Activated CD8-positive, alpha-beta memory T cell treated with anti-CD3 and anti-CD28 coated beads, Interleukin-2, amount 50 U/mL, for 48 hours (primary cell): ENCODE results near the gene BBS12.
"Not testable (repeated sequence)": the region's sequence is repeated elsewhere in the genome, so short reads cannot be mapped to it uniquely, and the experiment has no call there.

Experiments
- DNase-seq: peaks from one replicate; pipeline ENCODE4 v3.0.0-alpha.2; 2020

The BBS12 gene

DNA sequence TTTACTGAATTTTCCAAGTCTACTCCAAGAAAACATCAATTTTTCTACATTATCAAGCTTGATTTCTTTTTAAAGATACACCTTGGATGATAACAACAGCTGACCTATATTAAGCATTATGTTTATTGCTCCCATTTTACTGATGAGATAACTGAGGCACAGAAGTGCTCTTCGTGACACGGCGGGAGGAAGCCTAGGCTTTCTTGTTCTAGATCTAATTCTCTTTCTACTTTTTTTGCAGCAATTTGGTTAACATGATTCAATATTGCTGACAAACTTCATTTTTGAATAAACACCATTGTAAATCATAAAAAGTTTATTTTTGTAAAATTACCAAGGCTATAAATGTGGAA lies 33.8 kb downstream of the BBS12 start:
- no peak for DNase-seq

DNA sequence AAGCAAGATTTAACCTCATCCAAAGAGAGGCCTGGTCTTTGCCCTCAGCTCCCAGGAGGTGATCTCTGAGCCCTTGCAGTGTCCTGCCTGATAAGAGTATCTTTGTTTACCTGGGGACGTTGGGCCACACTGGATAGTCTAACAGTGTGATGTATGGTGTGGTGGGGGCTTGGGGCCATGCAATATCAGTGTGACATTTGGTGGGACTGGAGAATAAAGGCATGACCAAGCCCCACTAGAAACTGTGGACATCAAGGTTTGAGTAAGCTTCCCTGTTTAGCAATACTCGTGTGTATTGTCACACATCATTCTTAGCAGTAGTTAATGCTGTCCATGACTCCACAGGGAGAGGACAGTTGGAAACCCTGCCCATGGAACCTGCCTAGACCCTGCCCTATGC lies 34.4 kb downstream of the BBS12 start:
- no peak for DNase-seq

DNA sequence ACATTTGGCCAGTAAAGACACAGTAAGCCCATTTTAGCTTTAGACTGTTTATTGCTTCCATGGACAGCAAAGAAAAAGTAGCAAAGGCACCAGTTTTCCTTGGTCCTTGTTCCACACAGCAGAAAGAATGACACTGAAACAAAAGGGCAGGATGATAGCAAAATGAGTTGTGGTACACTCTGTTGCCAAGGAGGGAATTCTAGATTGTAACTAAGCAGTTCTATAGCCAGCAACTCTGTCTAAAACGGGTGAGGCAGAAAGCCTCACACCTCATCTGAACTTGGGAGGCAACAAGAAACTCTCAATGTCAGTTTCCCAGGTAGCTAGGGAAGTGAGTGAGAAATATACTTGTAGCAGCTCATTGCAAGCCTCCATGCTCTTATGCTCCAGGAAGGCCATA lies 39.2 kb downstream of the BBS12 start:
- no peak for DNase-seq

- no peak for DNase-seq
These were observed 39.8 kb downstream of the BBS12 start for GRCh38 chr4:122772311-122772710.

GRCh38 chr4:122772986-122773385 lies 40.5 kb downstream of the BBS12 start:
- DNase-seq = no peak

DNA sequence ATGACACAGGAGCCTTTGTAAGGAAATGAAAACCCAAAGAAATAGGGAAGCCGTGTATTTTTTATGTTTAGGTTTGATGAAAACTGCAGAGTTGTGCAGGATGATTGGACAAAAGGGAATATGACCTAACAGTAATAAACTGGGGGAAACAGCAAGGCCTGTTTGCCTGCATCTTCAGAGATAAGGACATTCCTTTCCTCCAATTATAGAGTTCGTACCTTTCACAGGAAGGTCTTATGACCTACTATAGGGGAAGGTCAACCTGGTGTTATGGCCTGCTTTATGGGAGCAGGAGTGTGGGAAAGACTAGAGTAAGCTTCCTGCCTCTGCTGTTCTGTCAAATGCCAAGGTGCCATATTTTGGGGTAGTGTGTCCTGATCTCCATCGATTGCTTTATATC lies 42.5 kb downstream of the BBS12 start:
- DNase-seq = no peak

- DNase-seq = no peak
These were observed 43.7 kb downstream of the BBS12 start for GRCh38 chr4:122775987-122776836.

DNA sequence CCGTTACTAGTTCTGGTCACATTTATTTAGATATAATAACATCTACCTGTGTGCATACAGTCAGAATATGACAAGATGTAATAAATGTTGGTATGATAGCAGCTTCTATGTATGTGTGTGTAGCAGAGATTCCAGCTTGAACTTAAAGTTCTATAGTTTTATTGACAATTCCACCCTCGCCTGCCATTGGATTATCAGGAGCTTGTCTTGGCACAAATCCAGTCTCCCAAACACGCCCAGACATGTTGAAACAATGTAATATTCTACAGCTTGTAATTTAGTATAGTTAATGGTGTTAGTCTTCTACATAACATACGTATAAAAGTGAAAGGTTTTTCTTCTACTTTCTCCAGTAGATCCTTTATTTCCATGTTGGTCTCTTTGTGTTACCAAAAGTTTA lies 44.4 kb downstream of the BBS12 start:
- no peak for DNase-seq

DNA sequence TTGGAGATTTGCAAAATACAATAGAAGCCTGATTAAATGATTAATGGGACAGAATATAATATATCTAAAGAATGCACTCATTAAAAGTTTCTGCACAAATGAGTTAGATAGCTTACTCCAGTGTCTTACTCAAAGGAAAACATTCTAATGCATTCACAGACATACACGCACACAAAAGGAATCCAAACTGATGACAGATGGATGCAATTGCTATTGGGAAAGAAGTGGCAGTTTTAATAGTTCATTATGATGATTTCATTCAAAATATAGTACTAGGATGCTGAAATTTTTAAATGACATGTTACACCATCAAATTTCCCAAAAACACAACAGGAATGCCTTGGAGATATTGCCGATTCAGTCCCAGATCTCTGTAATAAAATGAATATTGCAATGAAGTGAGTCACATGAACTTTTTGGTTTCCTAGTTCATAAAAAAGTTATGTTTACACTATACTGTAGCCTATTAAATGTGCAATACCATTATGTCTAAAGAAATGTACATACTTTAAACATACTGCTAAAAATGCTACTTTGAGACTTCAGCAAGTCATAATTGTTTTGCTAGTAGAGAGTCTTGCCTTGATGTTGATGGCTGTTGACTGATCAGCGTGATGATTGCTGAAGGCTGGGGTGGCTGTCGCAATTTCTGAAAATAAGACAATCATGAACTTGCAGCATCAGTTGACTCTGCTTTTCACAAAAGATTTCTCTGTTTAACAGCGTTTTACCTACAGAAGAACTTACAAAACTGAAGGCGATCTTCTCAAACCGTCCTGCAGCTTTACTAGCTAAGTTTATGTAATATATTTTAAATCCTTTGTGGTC lies 45.6 kb downstream of the BBS12 start:
- DNase-seq = no peak

DNA sequence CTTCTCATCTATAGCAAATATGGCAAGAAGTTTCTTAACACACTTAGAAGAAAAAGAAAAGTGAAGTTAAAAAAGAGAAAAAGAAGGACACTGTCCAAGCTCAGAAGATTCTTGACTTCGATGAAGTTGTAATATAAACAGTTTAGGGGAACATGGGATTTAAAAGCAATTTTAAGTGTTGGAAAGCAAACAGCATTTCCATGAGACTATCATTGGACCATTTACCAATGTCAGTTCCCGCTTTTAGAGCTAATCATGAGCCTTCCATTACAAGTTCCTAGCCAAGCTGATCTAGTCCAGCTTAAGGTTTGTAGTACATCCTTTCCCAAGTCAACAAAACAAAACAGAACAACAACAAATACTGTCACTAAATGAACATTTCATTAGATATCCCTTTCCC lies 49.0 kb downstream of the BBS12 start:
- DNase-seq = no peak

GRCh38 chr4:122783301-122784215 lies 51.1 kb downstream of the BBS12 start:
- no peak for DNase-seq

- DNase-seq = no peak
These were observed 51.8 kb downstream of the BBS12 start for GRCh38 chr4:122784261-122784660.

GRCh38 chr4:122785099-122785498 lies 52.6 kb downstream of the BBS12 start:
- no peak for DNase-seq

DNA sequence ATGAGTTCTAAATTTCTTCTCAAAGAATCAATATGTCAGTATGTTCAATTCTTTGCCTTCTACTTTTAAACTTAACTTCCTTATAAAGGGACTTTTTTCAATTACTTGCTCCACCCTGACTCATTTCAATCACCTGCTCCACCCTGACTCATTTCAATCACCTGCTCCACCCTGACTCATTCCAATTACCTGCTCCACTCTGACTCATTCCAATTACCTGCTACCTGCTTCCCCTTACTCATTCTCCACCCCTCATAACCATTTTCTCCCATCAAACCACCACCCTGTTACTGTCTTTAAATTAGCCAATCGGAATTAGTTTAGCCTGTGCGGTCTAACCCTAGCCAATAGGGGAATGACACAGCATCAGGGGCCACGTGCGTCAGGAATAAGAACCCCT lies 53.8 kb downstream of the BBS12 start:
- DNase-seq = not testable (repeated sequence)

DNA sequence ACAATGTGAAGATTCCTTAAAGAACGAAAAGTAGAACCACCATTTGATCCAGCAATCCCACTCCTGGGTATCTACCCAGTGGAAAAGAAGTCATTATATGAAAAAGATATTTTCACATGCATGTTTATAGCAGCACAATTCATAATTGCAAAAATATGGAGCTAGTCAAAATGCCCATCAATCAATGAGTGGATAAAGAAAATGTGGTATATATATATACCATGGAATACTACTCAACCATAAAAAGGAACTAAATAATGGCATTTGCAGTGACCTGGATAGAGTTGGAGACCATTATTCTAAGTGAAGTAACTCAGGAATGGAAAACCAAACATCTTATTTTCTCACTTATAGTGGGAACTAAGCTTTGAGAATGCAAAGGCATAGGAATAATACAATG lies 54.4 kb downstream of the BBS12 start:
- DNase-seq = not testable (repeated sequence)

DNA sequence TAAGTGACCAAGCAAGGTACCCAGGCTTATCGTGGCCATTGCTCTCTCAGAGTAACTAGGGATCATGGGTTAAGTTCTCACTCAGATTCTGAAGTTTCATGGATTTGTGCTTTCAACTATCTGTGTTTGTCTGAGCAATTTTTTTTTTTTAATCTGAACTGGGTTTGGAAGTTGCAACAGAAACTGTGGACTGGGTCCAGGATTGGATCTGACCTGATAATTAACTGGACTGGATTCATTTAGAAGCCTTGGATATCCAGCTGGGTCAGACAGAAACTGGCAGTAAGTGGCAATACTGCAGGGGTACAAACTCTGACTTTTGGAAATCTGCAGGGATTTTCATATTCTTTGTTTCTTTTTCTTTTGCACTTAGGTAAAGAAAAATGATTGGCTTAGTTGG lies 55.4 kb downstream of the BBS12 start:
- no peak for DNase-seq

- no peak for DNase-seq
These were observed 56.4 kb downstream of the BBS12 start for GRCh38 chr4:122788935-122789334.

DNA sequence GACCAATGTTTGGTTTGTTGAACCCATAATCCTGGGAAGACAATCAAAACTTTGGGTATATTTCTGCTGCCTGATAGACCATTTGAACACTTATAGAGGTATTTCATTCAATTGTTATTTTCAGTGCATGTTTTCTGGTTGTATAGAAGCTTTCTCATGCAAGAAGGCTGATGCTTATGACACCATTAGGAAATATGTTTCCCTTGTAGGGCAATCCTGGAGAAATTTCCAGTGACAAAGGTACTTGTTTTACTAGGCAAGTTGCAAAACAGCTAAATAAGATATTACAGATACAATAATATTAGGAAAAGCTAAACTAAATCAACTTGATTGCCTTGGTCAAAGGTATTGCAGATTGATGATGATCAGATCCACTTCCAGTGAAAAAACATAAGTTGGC lies 61.3 kb downstream of the BBS12 start:
- no peak for DNase-seq
